Measurements from ENCODE around the gene C9orf40. TPM values are rescaled to one million over a fixed set of nuclear protein-coding genes. Genes with fewer than 3 reads are reported as not detected.

C9orf40 gene
- total and polyA plus RNA-seq, 2 donors (not counting 1 experiment from before 2014, with no cell fraction given): 3.0 to 4.5 TPM

- Histone ChIP-seq H3K79me2 (ENCODE audit: control insufficient read depth, insufficient read depth, low read length) (no peaks in the 10 kb centered on the region), H3K4me3 (replicated peaks in 1 of 4; ENCODE audit: control extremely low read depth in 1 of 4, insufficient read depth in 1 of 4, low read depth in 3 of 4, low read length in 4 of 4) (no peak overlapping the region), H3K27me3 (ENCODE audit: control insufficient read depth, insufficient read depth, low read length) (no peaks in the 10 kb centered on the region), H3K4me1 (ENCODE audit: control insufficient read depth, extremely low read depth, insufficient read depth, low read length) (no peaks in the 10 kb centered on the region), H2AFZ (ENCODE audit: low read length) (no peak overlapping the region), H3K4me2 (ENCODE audit: extremely low read depth, insufficient read depth, low read length) (no peak overlapping the region), H3K27ac (ENCODE audit: insufficient read depth, low read length) (no peak overlapping the region), H4K20me1 (ENCODE audit: control insufficient read depth, extremely low read depth, insufficient read depth, low read length) (no peaks in the 10 kb centered on the region), H3K9me3 (ENCODE audit: control insufficient read depth, insufficient read depth, low read depth, low read length) (no peaks in the 10 kb centered on the region), H3K9ac (ENCODE audit: insufficient read depth, low read length) (no peak overlapping the region), H3K36me3 (ENCODE audit: control insufficient read depth, insufficient read depth, low read length) (no peaks in the 10 kb centered on the region)
- no peak for DNase-seq (ENCODE audit: low read depth in 2 of 2)
- no peak for TF ChIP-seq EZH2 (IDR thresholded peaks at IDR 0.05; ENCODE audit: low read length, missing control alignments)
- TF ChIP-seq, protein P1, sequence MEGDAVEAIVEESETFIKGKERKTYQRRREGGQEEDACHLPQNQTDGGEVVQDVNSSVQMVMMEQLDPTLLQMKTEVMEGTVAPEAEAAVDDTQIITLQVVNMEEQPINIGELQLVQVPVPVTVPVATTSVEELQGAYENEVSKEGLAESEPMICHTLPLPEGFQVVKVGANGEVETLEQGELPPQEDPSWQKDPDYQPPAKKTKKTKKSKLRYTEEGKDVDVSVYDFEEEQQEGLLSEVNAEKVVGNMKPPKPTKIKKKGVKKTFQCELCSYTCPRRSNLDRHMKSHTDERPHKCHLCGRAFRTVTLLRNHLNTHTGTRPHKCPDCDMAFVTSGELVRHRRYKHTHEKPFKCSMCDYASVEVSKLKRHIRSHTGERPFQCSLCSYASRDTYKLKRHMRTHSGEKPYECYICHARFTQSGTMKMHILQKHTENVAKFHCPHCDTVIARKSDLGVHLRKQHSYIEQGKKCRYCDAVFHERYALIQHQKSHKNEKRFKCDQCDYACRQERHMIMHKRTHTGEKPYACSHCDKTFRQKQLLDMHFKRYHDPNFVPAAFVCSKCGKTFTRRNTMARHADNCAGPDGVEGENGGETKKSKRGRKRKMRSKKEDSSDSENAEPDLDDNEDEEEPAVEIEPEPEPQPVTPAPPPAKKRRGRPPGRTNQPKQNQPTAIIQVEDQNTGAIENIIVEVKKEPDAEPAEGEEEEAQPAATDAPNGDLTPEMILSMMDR (conservative IDR thresholded peaks at IDR 0.05 in 1 of 2, IDR thresholded peaks at IDR 0.05 in 1 of 2; ENCODE audit: low read depth in 1 of 2, low read length in 2 of 2): no peak
These were observed 21.0 kb upstream of the C9orf40 start for GRCh38 chr9:74973714-74974113.

- H3K27me3 ChIP-seq (ENCODE audit: control insufficient read depth, insufficient read depth, low read length): no peaks in the 10 kb centered on the region
- H3K36me3 ChIP-seq (ENCODE audit: control insufficient read depth, insufficient read depth, low read length): no peaks in the 10 kb centered on the region
- no peaks in the 10 kb centered on the region for H3K4me1 ChIP-seq (ENCODE audit: control insufficient read depth, extremely low read depth, insufficient read depth, low read length)
- no peak overlapping the region for H3K4me2 ChIP-seq (ENCODE audit: extremely low read depth, insufficient read depth, low read length)
- H3K9ac ChIP-seq (ENCODE audit: insufficient read depth, low read length): no peak overlapping the region
- DNase-seq (ENCODE audit: low read depth in 2 of 2): no peak
- H4K20me1 ChIP-seq (ENCODE audit: control insufficient read depth, extremely low read depth, insufficient read depth, low read length): no peaks in the 10 kb centered on the region
- no peak overlapping the region for H2AFZ ChIP-seq (ENCODE audit: low read length)
- H3K9me3 ChIP-seq (ENCODE audit: control insufficient read depth, insufficient read depth, low read depth, low read length): no peaks in the 10 kb centered on the region
- no peak overlapping the region for H3K4me3 ChIP-seq (replicated peaks in 1 of 4; ENCODE audit: control extremely low read depth in 1 of 4, insufficient read depth in 1 of 4, low read depth in 3 of 4, low read length in 4 of 4)
- TF ChIP-seq, protein P1 (conservative IDR thresholded peaks at IDR 0.05 in 1 of 2, IDR thresholded peaks at IDR 0.05 in 1 of 2; ENCODE audit: low read depth in 1 of 2, low read length in 2 of 2): no peak
- no peak for TF ChIP-seq EZH2 (IDR thresholded peaks at IDR 0.05; ENCODE audit: low read length, missing control alignments)
- no peaks in the 10 kb centered on the region for H3K79me2 ChIP-seq (ENCODE audit: control insufficient read depth, insufficient read depth, low read length)
- H3K27ac ChIP-seq (ENCODE audit: insufficient read depth, low read length): no peak overlapping the region
These were observed 10.3 kb upstream of the C9orf40 start for GRCh38 chr9:74963056-74963455.

GRCh38 chr9:74961496-74961895, 8.8 kb upstream of the C9orf40 start:
- no peaks in the 10 kb centered on the region for H3K36me3 ChIP-seq (ENCODE audit: control insufficient read depth, insufficient read depth, low read length)
- no peaks in the 10 kb centered on the region for H3K79me2 ChIP-seq (ENCODE audit: control insufficient read depth, insufficient read depth, low read length)
- H3K27me3 ChIP-seq (ENCODE audit: control insufficient read depth, insufficient read depth, low read length): no peaks in the 10 kb centered on the region
- H3K4me1 ChIP-seq (ENCODE audit: control insufficient read depth, extremely low read depth, insufficient read depth, low read length): no peaks in the 10 kb centered on the region
- H3K27ac ChIP-seq (ENCODE audit: insufficient read depth, low read length): no peak overlapping the region
- H3K9me3 ChIP-seq (ENCODE audit: control insufficient read depth, insufficient read depth, low read depth, low read length): no peaks in the 10 kb centered on the region
- H3K4me2 ChIP-seq (ENCODE audit: extremely low read depth, insufficient read depth, low read length): no peak overlapping the region
- no peak overlapping the region for H3K9ac ChIP-seq (ENCODE audit: insufficient read depth, low read length)
- no peak for DNase-seq (ENCODE audit: low read depth in 2 of 2)
- TF ChIP-seq, protein P1 (conservative IDR thresholded peaks at IDR 0.05 in 1 of 2, IDR thresholded peaks at IDR 0.05 in 1 of 2; ENCODE audit: low read depth in 1 of 2, low read length in 2 of 2): no peak
- no peak for TF ChIP-seq EZH2 (IDR thresholded peaks at IDR 0.05; ENCODE audit: low read length, missing control alignments)
- H2AFZ ChIP-seq (ENCODE audit: low read length): no peak overlapping the region
- no peaks in the 10 kb centered on the region for H4K20me1 ChIP-seq (ENCODE audit: control insufficient read depth, extremely low read depth, insufficient read depth, low read length)
- no peak overlapping the region for H3K4me3 ChIP-seq (replicated peaks in 1 of 4; ENCODE audit: control extremely low read depth in 1 of 4, insufficient read depth in 1 of 4, low read depth in 3 of 4, low read length in 4 of 4)

All from fibroblast of lung (primary cell).